AG04450 (cell line): Measurements from ENCODE around the gene ZNF385C. TPM values are rescaled to one million over a fixed set of nuclear protein-coding genes. Genes with fewer than 3 reads are reported as not detected.

ENCODE experiments used
- CTCF ChIA-PET: fragments of 300-600, 350-600 bp; formaldehyde crosslinking; extraction: SDS; loops from one replicate; lab custom pipeline; 2022; ENCODE audit warnings: antibody characterized with exemption, inconsistent platforms; lab: Charles Lee
- POLR2A ChIA-PET: fragments of 350-600 bp; formaldehyde crosslinking; extraction: SDS; loops from one replicate; lab custom pipeline; 2021; ENCODE audit warnings: antibody characterized with exemption, inconsistent platforms; lab: Yijun Ruan, JAX
- DNase-seq: peaks from one replicate; pipeline ENCODE4 v3.0.0-alpha.2; 2011; ENCODE audit warnings: low read depth, low spot score
- H3K27ac ChIP-seq: one replicate; pipeline ENCODE4 v1.5.1; 2012; ENCODE audit warnings: low read depth, low read length, control low read depth
- H3K27me3 ChIP-seq: one replicate; pipeline ENCODE4 v1.6.0; 2012; ENCODE audit warnings: low read length; ENCODE audit not compliant: control insufficient read depth, insufficient read depth
- H3K4me3 ChIP-seq: 2 replicates; pipeline ENCODE4 v1.5.1; 2011; ENCODE audit warnings: mild to moderate bottlenecking, low read depth, low read length, control low read depth
- H3K9me3 ChIP-seq: 2 replicates; pipeline ENCODE4 v1.5.1; 2012; ENCODE audit warnings: low read length; ENCODE audit not compliant: control insufficient read depth, insufficient read depth
- CTCF ChIP-seq: IDR thresholded peaks from 2 replicates; pipeline ENCODE4 v1.5.1; 2011; ENCODE audit warnings: low read depth, low read length, control low read depth, inconsistent platforms
- polyA plus RNA-seq: library from polyadenylated mRNA; depleted of rRNA; stranded (reverse); fragments of >200 nt; gene quantifications from 2 replicates; pipeline ENCODE4 v1.2.3, GENCODE V29; 2011

Gene ZNF385C
- polyA plus RNA-seq, 1 experiment: not detected

- no peak for DNase-seq
- ChIA-PET POLR2A (no interaction called here), CTCF (interaction anchor here (1.6 to 2.2 kb wide), 2 partner anchors 89 to 151 kb away, joined by 6 to 8 read pairs; no protein-coding TSS in a partner anchor)
- Histone ChIP-seq H3K27ac (no peak overlapping the region), H3K27me3 (no peaks in the 10 kb centered on the region), H3K4me3 (no peak overlapping the region), H3K9me3 (no peaks in the 10 kb centered on the region)
- no peak for TF ChIP-seq CTCF
Measured at GRCh38 chr17:42114118-42114517, 15.8 kb upstream of the ZNF385C start.

GRCh38 chr17:42113293-42114069 is 15.2 kb upstream of the ZNF385C start:
- peak overlapping the region; percentile 11 for H3K27ac ChIP-seq
- no peak for DNase-seq
- no peak overlapping the region for H3K4me3 ChIP-seq
- TF ChIP-seq CTCF: no peak
- POLR2A ChIA-PET: interaction anchor here (1.9 kb wide), 1 partner anchor 96 kb away, joined by 6 read pairs; the partner anchor contains the start of gene DNAJC7
- no peaks in the 10 kb centered on the region for H3K27me3 ChIP-seq
- CTCF ChIA-PET: interaction anchor here (0.6 to 2.2 kb wide), 5 partner anchors 22 to 150 kb away, joined by 3 to 8 read pairs (median 4); no protein-coding TSS in a partner anchor
- H3K9me3 ChIP-seq: no peaks in the 10 kb centered on the region; the same call in 1 of the 2 replicates

GRCh38 chr17:42112552-42113176 is 14.4 kb upstream of the ZNF385C start, which contains the start of gene DHX58:
Gene DHX58, minus strand, starts transcription at chr17:42112714. Its CDS starts 822 bp downstream, at chr17:42111892.
- H3K9me3 ChIP-seq: no peaks in the 10 kb centered on the region; the same call in 1 of the 2 replicates
- H3K27ac ChIP-seq: peak within 1 kb of the TSS; percentile 47
- POLR2A ChIA-PET: interaction anchor here (0.5 to 1.9 kb wide), 7 partner anchors 70 to 281 kb away, joined by 3 to 17 read pairs (median 3); partner anchors contain the start of genes CNP and DNAJC7
- CTCF ChIA-PET: interaction anchor here (0.5 to 2.2 kb wide), 9 partner anchors 11 to 218 kb away, joined by 3 to 8 read pairs (median 3); no protein-coding TSS in a partner anchor
- H3K4me3 ChIP-seq: peak within 1 kb of the TSS; percentile 48
- no peak for TF ChIP-seq CTCF
- H3K27me3 ChIP-seq: no peaks in the 10 kb centered on the region
- DNase-seq: peak; percentile 53

- no peak for DNase-seq
- TF ChIP-seq CTCF: no peak
- no peaks in the 10 kb centered on the region; the same call in 1 of the 2 replicates for H3K9me3 ChIP-seq
- ChIA-PET CTCF (interaction anchor here (0.5 to 2.2 kb wide), 8 partner anchors 11 to 218 kb away, joined by 3 to 8 read pairs (median 3); no protein-coding TSS in a partner anchor), POLR2A (interaction anchor here (0.5 to 1.9 kb wide), 6 partner anchors 67 to 280 kb away, joined by 3 to 17 read pairs (median 3); partner anchors contain the start of genes CNP and DNAJC7)
- H3K27me3 ChIP-seq: no peaks in the 10 kb centered on the region
- H3K4me3 ChIP-seq: peak overlapping the region; percentile 48
- peak overlapping the region; percentile 47 for H3K27ac ChIP-seq
Measured at GRCh38 chr17:42111871-42112551, 13.7 kb upstream of the ZNF385C start.
